ENCODE data around the gene SLC12A5. TPM values are rescaled to one million over a fixed set of nuclear protein-coding genes. Genes with fewer than 3 reads are reported as not detected.

The SLC12A5 gene
- total and polyA plus RNA-seq, 3 donors from 2014 or later: 5.5 to 15.5 (median 9.2) TPM

DNA sequence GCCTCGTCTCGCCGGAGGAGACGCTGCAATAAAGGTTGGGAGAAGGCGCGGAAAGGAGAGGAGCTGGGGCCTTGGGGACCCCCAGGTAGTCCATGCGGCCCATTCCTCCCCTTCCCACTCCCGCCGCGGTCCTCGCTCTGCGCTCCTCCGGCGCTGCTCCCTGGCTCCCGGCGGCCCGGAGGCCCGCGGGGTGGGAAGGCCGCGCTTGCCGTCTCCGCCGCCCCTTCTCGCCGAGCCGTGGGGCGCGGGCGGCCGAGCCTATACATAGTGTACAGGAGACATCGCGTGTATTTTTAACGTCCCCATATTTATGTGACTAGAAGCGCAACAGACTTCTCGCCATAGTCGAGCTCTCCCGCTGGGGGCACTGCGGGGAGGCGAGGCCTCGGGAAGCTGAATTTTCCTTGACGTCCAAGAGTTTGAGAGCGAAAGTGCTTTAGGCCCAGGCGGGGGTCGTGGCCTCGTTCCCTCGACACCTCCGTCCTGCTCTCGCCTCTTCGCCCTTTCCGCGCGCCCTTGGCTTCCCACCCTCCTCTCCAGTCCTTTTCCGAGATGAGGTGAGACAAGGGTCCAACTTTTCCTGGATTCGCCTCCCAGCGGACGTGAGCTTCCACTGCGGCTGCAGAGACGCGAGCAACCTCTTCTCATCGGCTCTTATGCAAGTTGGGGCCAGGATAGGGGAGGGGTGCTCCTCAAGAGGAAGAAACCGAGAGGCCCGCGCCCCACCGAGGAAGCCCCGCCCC is 29.0 kb downstream of the SLC12A5 start:
- 19 to 46% methylated on average over 33 to 66 of the region's 66 CpGs for WGBS, 2 donors
- DNase-seq: no peak
- Histone ChIP-seq H3K9me3 (no peaks in the 10 kb centered on the region), H3K4me1 (peaks cover 16% of the 10 kb centered on the region), H3K27me3 (no peaks in the 10 kb centered on the region), H3K27ac (no peak overlapping the region), H3K4me3 (peak overlapping the region in 1 of 2 donors; percentile 20), H3K36me3 (ENCODE audit: low read depth, missing control alignments) (no peaks in the 10 kb centered on the region)
- intact Hi-C loops (cut with DNase I; ENCODE audit: low total_unique reads): no loop called here
- TF ChIP-seq POLR2A (IDR thresholded peaks at IDR 0.05): no peak
- TF ChIP-seq, protein P1, sequence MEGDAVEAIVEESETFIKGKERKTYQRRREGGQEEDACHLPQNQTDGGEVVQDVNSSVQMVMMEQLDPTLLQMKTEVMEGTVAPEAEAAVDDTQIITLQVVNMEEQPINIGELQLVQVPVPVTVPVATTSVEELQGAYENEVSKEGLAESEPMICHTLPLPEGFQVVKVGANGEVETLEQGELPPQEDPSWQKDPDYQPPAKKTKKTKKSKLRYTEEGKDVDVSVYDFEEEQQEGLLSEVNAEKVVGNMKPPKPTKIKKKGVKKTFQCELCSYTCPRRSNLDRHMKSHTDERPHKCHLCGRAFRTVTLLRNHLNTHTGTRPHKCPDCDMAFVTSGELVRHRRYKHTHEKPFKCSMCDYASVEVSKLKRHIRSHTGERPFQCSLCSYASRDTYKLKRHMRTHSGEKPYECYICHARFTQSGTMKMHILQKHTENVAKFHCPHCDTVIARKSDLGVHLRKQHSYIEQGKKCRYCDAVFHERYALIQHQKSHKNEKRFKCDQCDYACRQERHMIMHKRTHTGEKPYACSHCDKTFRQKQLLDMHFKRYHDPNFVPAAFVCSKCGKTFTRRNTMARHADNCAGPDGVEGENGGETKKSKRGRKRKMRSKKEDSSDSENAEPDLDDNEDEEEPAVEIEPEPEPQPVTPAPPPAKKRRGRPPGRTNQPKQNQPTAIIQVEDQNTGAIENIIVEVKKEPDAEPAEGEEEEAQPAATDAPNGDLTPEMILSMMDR (IDR thresholded peaks at IDR 0.05): no peak

DNA sequence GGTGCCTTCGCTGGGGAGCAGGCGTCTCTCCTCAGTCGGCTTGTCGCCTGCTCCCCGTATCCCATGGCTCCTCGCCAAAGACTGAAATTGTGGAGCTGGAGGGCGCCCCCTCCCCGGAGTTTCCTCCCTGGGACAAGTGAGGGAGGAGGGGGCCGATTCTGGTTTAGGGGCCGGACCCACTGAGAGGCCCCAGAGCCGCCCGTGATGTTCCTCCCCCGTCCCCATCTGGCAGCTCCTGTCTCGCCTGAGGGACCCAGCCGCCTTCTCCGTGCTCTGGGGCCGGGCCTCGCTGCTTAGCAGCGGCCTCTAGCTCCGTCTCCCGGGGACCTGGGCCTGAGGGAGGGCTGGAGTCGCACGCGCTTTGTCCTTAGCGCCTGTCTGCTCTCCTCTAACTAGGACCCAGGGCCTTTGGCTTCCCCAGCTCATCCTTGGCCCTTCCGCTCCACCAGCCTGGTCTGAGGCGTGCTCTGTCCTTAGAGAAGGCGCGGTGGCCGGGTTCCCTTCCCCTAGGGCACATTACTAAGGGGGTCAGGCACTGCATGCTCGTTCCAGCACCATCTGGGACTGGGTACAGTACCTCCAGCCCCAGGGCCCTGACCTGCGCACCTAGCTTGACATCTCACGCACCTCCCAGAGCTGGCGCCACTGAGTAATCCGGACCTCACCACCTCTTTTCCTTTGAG is 29.7 kb downstream of the SLC12A5 start:
- Histone ChIP-seq H3K27me3 (no peaks in the 10 kb centered on the region), H3K4me3 (peak overlapping the region in 1 of 2 donors; percentile 20), H3K27ac (no peak overlapping the region), H3K9me3 (no peaks in the 10 kb centered on the region), H3K36me3 (ENCODE audit: low read depth, missing control alignments) (no peaks in the 10 kb centered on the region), H3K4me1 (peaks cover 16% of the 10 kb centered on the region)
- intact Hi-C loops (cut with DNase I; ENCODE audit: low total_unique reads): no loop called here
- DNase-seq: no peak
- WGBS, 2 donors: 16 to 38% methylated on average over 25 to 33 of the region's 35 CpGs
- TF ChIP-seq, protein P1 (IDR thresholded peaks at IDR 0.05): no peak
- no peak for TF ChIP-seq POLR2A (IDR thresholded peaks at IDR 0.05)

DNA sequence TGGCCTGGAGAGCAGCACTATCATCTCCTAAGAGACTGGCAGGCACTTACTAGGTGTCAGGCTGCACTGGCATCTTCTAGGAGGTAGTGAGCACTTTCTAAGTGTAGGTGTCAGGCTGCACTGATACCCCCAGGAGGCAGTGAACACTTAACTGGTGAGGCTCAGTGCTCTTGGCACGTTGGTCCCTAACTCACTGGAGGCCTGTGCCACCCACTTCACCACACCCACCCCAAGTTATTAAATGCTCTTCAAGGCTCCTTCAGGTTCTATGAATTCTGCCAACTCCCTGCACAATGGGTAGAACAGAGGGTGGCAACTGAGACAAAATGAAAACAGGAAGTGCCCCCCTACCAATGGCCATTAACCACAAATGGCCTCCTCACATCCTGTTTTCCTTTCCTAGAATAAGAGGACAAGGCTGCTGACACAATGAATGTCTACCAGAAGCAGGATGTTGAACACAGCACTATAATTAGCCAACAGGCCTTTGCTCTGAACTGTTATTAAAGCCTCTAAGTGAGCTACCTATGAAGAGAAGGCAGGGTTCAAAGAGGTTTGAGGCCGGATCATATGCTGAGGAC is 31.4 kb downstream of the SLC12A5 start:
- no peak overlapping the region for H3K4me3 ChIP-seq
- no peaks in the 10 kb centered on the region for H3K9me3 ChIP-seq
- peaks cover 16% of the 10 kb centered on the region for H3K4me1 ChIP-seq
- TF ChIP-seq, protein P1 (IDR thresholded peaks at IDR 0.05): no peak
- TF ChIP-seq POLR2A (IDR thresholded peaks at IDR 0.05): no peak
- no peaks in the 10 kb centered on the region for H3K36me3 ChIP-seq (ENCODE audit: low read depth, missing control alignments)
- no peak overlapping the region for H3K27ac ChIP-seq
- intact Hi-C loops (cut with DNase I; ENCODE audit: low total_unique reads): no loop called here
- no peaks in the 10 kb centered on the region for H3K27me3 ChIP-seq
- no peak for DNase-seq
- WGBS, 2 donors: 77 to 80% methylated on average over 2 of the region's 2 CpGs

DNA sequence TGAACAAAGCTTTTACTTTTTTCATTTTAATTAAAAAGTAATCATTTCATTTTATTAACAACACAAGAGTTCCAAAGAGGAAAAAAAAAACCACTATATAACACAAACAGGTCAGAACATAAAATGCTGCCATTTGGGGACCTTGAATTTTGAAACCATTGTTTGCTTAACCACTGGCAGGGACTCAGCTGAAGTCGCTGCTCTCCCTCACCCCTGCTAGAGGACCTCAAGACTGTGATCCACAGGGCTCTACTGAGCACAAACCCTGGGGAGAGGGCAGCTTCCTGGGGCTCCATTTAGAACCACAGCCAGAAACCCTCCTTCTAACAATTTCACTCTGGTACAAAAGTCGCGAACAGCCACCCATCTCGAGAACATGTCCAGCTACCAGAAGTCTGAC is 32.0 kb downstream of the SLC12A5 start:
- Histone ChIP-seq H3K27me3 (no peaks in the 10 kb centered on the region), H3K36me3 (ENCODE audit: low read depth, missing control alignments) (no peaks in the 10 kb centered on the region), H3K4me1 (peaks cover 16% of the 10 kb centered on the region), H3K9me3 (no peaks in the 10 kb centered on the region), H3K27ac (no peak overlapping the region), H3K4me3 (no peak overlapping the region)
- intact Hi-C loops (cut with DNase I; ENCODE audit: low total_unique reads): no loop called here
- DNase-seq: no peak
- 78 to 81% methylated on average over 4 of the region's 4 CpGs for WGBS, 2 donors
- no peak for TF ChIP-seq POLR2A (IDR thresholded peaks at IDR 0.05)
- TF ChIP-seq, protein P1 (IDR thresholded peaks at IDR 0.05): no peak
